Prostate gland (tissue), 2 donors: ENCODE measurements around the gene TET2. TPM values are rescaled to one million over a fixed set of nuclear protein-coding genes. Genes with fewer than 3 reads are reported as not detected.

ENCODE experiments used
- DNase-seq: peaks from one replicate; pipeline ENCODE4 v3.0.0-alpha.2; 2019; ENCODE audit warnings: low spot score
- H3K27ac ChIP-seq, 2 donors: fragments of 200-600 bp; sonication (generic); 2 replicates each; pipeline ENCODE4 v1.5.1; 2017 to 2019
- H3K27me3 ChIP-seq: fragments of 200-600 bp; sonication (generic); replicated peaks from 2 replicates; pipeline ENCODE4 v1.5.1; 2019; ENCODE audit not compliant: insufficient read depth
- H3K36me3 ChIP-seq, 2 donors: fragments of 200-600 bp; sonication (generic); 1 replicate in 1 of 2; 2 replicates in 1 of 2; pipeline versions ENCODE4 v1.5.1 to v1.8.1; 2017 to 2019
- H3K4me1 ChIP-seq: fragments of 200-600 bp; sonication (generic); replicated peaks from 2 replicates; pipeline ENCODE4 v1.5.1; 2019
- H3K4me3 ChIP-seq, 2 donors: fragments of 200-600 bp; sonication (generic); 2 replicates each; pipeline ENCODE4 v1.5.1; 2017 to 2019
- H3K9me3 ChIP-seq: fragments of 200-600 bp; sonication (generic); 2 replicates; pipeline ENCODE4 v1.5.1; 2017
- CTCF ChIP-seq, 4 experiments: fragments of 200-600 bp in 2 of 4; fragments of 450-650 bp in 2 of 4; sonication (generic) in 2 of 4; IDR thresholded peaks; 1 replicate in 3 of 4; 2 replicates in 1 of 4; pipeline ENCODE4 v1.5.1; 2016 to 2019; ENCODE audit warnings: antibody characterized with exemption in 4 of 4, mild to moderate bottlenecking in 2 of 4, moderate library complexity in 2 of 4
- POLR2A ChIP-seq: fragments of 450-650 bp; IDR thresholded peaks from one replicate; pipeline ENCODE4 v1.6.1; 2016; ENCODE audit warnings: antibody characterized with exemption, mild to moderate bottlenecking
- POLR2AphosphoS5 ChIP-seq: sonication (generic); formaldehyde crosslinking; IDR thresholded peaks from one replicate; pipeline ENCODE4 v1.6.1; 2017; ENCODE audit warnings: antibody characterized with exemption
- WGBS: methylation state at CpG from one replicate; pipeline ENCODE4 v1.1.5; 2018; 5-methylcytosine and 5-hydroxymethylcytosine counted together
- intact Hi-C: fragments of 100-400 bp; cut with DNase I; formaldehyde crosslinking; loops from one replicate; pipeline ENCODE4 v1.14.2; 2022
- total RNA-seq, 2 donors: library from RNA; depleted of rRNA; stranded (reverse); fragments of >200 nt; gene quantifications; one replicate each; pipeline ENCODE4 v1.1.0, GENCODE V29; 2016

TET2 gene
- total RNA-seq, 2 donors from 2014 or later: 19.8 to 20.6 TPM

GRCh38 chr4:105280338-105281123, 133.9 kb downstream of the TET2 start:
- TF ChIP-seq POLR2AphosphoS5: no peak
- no peak for TF ChIP-seq POLR2A
- TF ChIP-seq CTCF (IDR thresholded peaks at IDR 0.05): no peak
- H3K27ac ChIP-seq: no peak overlapping the region
- no peak for DNase-seq
- WGBS: 38% methylated on average over 1 of the region's 1 CpG
- intact Hi-C loops: no loop called here
- H3K27me3 ChIP-seq: no peaks in the 10 kb centered on the region
- H3K4me1 ChIP-seq: no peaks in the 10 kb centered on the region
- peaks cover 2 to 7% of the 10 kb centered on the region in 2 donors for H3K36me3 ChIP-seq
- no peak overlapping the region for H3K4me3 ChIP-seq
- H3K9me3 ChIP-seq: no peaks in the 10 kb centered on the region

GRCh38 chr4:105281124-105281415, 134.4 kb downstream of the TET2 start:
- no peak for DNase-seq
- TF ChIP-seq POLR2A (no peak), POLR2AphosphoS5 (no peak), CTCF (IDR thresholded peaks at IDR 0.05) (no peak)
- no peaks in the 10 kb centered on the region for H3K27me3 ChIP-seq
- H3K9me3 ChIP-seq: no peaks in the 10 kb centered on the region
- H3K4me3 ChIP-seq: no peak overlapping the region
- whole genome bisulfite sequencing: 76% methylated on average over 5 of the region's 5 CpGs
- H3K36me3 ChIP-seq: peaks cover 0 to 2% of the 10 kb centered on the region in 2 donors
- no peaks in the 10 kb centered on the region for H3K4me1 ChIP-seq
- no peak overlapping the region for H3K27ac ChIP-seq
- intact Hi-C loops: no loop called here

- Histone ChIP-seq H3K4me3 (no peak overlapping the region), H3K4me1 (no peaks in the 10 kb centered on the region), H3K36me3 (no peaks in the 10 kb centered on the region), H3K27ac (no peak overlapping the region), H3K27me3 (no peaks in the 10 kb centered on the region), H3K9me3 (no peaks in the 10 kb centered on the region)
- 95% methylated on average over 3 of the region's 3 CpGs for WGBS
- no peak for TF ChIP-seq CTCF (IDR thresholded peaks at IDR 0.05)
- no peak for TF ChIP-seq POLR2AphosphoS5
- TF ChIP-seq POLR2A: no peak
- DNase-seq: no peak
- intact Hi-C loops: no loop called here
Observed at GRCh38 chr4:105282489-105282888, 135.8 kb downstream of the TET2 start.

GRCh38 chr4:105283501-105283900, 136.8 kb downstream of the TET2 start:
- 85% methylated on average over 1 of the region's 1 CpG for WGBS
- intact Hi-C loops: no loop called here
- no peak for DNase-seq
- Histone ChIP-seq H3K36me3 (no peaks in the 10 kb centered on the region), H3K27ac (no peak overlapping the region), H3K27me3 (no peaks in the 10 kb centered on the region), H3K9me3 (no peaks in the 10 kb centered on the region), H3K4me3 (no peak overlapping the region), H3K4me1 (no peaks in the 10 kb centered on the region)
- TF ChIP-seq POLR2AphosphoS5 (no peak), POLR2A (no peak), CTCF (IDR thresholded peaks at IDR 0.05) (no peak)

- TF ChIP-seq CTCF (IDR thresholded peaks at IDR 0.05): no peak
- TF ChIP-seq POLR2A: no peak
- no peak for TF ChIP-seq POLR2AphosphoS5
- Histone ChIP-seq H3K9me3 (no peaks in the 10 kb centered on the region), H3K27ac (no peak overlapping the region), H3K4me3 (no peak overlapping the region), H3K27me3 (no peaks in the 10 kb centered on the region), H3K36me3 (no peaks in the 10 kb centered on the region), H3K4me1 (no peaks in the 10 kb centered on the region)
- no peak for DNase-seq
- intact Hi-C loops: no loop called here
- WGBS: 93% methylated on average over 2 of the region's 2 CpGs
Observed at GRCh38 chr4:105288121-105288520, 141.4 kb downstream of the TET2 start.
